ENCODE measurements around the gene DMRTB1. TPM values are rescaled to one million over a fixed set of nuclear protein-coding genes. Genes with fewer than 3 reads are reported as not detected.

DMRTB1 gene
- total and polyA plus RNA-seq, 4 donors = not detected

DNA sequence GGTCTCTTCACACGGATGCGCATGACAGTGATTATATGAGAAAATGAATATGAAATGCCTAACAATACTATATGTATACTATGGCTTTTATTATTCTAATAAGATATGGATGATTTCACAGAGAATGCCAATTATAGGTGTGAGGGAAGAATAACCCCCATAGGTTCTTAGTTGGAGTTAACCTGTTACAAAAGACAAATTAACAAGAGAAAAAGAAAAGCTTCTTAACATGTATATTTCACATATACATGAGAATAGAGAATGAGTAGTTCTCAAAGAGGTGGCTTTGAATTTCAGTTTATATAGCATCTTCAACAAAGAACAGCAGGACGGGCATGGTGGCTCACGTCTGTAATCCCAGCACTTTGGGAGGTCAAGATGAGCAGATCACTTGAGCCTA, 24.0 kb upstream of the DMRTB1 start:
- TF ChIP-seq, protein P1, sequence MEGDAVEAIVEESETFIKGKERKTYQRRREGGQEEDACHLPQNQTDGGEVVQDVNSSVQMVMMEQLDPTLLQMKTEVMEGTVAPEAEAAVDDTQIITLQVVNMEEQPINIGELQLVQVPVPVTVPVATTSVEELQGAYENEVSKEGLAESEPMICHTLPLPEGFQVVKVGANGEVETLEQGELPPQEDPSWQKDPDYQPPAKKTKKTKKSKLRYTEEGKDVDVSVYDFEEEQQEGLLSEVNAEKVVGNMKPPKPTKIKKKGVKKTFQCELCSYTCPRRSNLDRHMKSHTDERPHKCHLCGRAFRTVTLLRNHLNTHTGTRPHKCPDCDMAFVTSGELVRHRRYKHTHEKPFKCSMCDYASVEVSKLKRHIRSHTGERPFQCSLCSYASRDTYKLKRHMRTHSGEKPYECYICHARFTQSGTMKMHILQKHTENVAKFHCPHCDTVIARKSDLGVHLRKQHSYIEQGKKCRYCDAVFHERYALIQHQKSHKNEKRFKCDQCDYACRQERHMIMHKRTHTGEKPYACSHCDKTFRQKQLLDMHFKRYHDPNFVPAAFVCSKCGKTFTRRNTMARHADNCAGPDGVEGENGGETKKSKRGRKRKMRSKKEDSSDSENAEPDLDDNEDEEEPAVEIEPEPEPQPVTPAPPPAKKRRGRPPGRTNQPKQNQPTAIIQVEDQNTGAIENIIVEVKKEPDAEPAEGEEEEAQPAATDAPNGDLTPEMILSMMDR (IDR thresholded peaks at IDR 0.05; ENCODE audit: control extremely low read depth, extremely low read depth) = no peak
- Histone ChIP-seq H3K4me3 (no peak overlapping the region), H3K36me3 (ENCODE audit: control insufficient read depth in 4 of 4, insufficient read depth in 4 of 4, low read length in 4 of 4) (no peaks in the 10 kb centered on the region), H3K9me3 (ENCODE audit: control insufficient read depth in 4 of 4, insufficient read depth in 3 of 4, low read length in 3 of 4) (peaks cover 0 to 5% (median 0%) of the 10 kb centered on the region in 4 donors), H3K27me3 (ENCODE audit: control insufficient read depth in 3 of 3, insufficient read depth in 3 of 3, low read length in 2 of 3) (peaks cover 0 to 4% (median 0%) of the 10 kb centered on the region in 3 donors), H3K27ac (ENCODE audit: low read depth in 1 of 2, low read length in 1 of 2) (no peak overlapping the region), H3K4me1 (ENCODE audit: control insufficient read depth in 5 of 5, insufficient read depth in 5 of 5, low read length in 5 of 5) (peaks cover 0 to 5% (median 0%) of the 10 kb centered on the region in 5 donors), H3K9ac (ENCODE audit: insufficient read depth in 1 of 2, low read length in 2 of 2) (no peak overlapping the region)
- no peak for ATAC-seq (ENCODE audit: insufficient read depth, low FRiP score)
- DNase-seq = no peak
- 93% methylated on average over 4 of the region's 4 CpGs for WGBS, 2 donors

DNA sequence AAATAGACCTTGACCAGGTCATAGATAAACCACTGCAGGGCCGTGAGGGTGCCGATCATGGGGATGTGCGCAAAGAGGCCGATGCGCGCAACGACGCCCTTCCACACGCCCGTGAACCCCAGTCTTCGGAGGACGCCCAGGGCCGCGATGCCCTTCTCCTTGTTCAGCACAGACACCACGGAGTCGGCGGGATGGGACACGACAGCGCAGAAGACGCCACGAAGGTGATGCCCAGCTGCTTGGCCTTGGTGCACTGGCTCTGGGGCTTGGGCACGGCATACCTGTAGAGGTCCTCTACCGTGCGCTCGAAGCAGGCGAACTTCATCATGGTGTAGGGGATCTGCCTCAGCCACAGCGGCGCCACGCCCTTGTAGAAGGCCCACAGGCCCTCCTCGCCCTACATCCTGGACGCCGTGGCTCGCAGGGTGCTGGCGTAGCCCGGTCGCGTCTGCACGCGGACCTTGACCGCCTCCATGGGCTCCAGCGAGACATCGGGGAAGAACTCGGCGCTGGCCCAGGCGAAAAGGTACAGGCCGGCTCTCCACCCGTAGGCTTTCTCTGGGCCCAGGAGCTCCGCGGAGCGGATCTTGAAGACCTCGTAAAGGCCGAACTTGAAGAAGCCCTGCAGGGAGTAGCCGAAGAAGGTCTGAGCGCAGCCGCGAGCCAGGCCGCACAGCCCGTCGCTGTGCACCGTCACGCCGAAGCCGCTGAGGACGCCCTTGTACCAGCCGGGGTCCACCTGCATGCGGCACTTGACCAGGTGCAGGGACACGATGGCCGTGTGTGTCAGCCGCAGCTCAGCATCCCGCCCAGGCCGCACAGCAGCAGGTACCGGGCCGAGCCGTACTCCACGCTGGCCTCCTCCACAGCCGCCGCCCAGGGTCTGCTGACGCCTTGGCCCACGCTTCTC, 20.5 kb upstream of the DMRTB1 start:
- Histone ChIP-seq H3K27ac (ENCODE audit: low read depth in 1 of 2, low read length in 1 of 2) (no peak overlapping the region), H3K4me1 (ENCODE audit: control insufficient read depth in 5 of 5, insufficient read depth in 5 of 5, low read length in 5 of 5) (no peaks in the 10 kb centered on the region), H3K9ac (ENCODE audit: insufficient read depth in 1 of 2, low read length in 2 of 2) (no peak overlapping the region), H3K27me3 (ENCODE audit: control insufficient read depth in 3 of 3, insufficient read depth in 3 of 3, low read length in 2 of 3) (peaks cover 0 to 4% (median 0%) of the 10 kb centered on the region in 3 donors), H3K4me3 (no peak overlapping the region), H3K36me3 (ENCODE audit: control insufficient read depth in 4 of 4, insufficient read depth in 4 of 4, low read length in 4 of 4) (no peaks in the 10 kb centered on the region), H3K9me3 (ENCODE audit: control insufficient read depth in 4 of 4, insufficient read depth in 3 of 4, low read length in 3 of 4) (peaks cover 0 to 5% (median 0%) of the 10 kb centered on the region in 4 donors)
- DNase-seq (no peak), ATAC-seq (ENCODE audit: insufficient read depth, low FRiP score) (no peak)
- TF ChIP-seq, protein P1 (IDR thresholded peaks at IDR 0.05; ENCODE audit: control extremely low read depth, extremely low read depth) = no peak
- WGBS, 2 donors = 98% methylated on average over 79 of the region's 79 CpGs

DNA sequence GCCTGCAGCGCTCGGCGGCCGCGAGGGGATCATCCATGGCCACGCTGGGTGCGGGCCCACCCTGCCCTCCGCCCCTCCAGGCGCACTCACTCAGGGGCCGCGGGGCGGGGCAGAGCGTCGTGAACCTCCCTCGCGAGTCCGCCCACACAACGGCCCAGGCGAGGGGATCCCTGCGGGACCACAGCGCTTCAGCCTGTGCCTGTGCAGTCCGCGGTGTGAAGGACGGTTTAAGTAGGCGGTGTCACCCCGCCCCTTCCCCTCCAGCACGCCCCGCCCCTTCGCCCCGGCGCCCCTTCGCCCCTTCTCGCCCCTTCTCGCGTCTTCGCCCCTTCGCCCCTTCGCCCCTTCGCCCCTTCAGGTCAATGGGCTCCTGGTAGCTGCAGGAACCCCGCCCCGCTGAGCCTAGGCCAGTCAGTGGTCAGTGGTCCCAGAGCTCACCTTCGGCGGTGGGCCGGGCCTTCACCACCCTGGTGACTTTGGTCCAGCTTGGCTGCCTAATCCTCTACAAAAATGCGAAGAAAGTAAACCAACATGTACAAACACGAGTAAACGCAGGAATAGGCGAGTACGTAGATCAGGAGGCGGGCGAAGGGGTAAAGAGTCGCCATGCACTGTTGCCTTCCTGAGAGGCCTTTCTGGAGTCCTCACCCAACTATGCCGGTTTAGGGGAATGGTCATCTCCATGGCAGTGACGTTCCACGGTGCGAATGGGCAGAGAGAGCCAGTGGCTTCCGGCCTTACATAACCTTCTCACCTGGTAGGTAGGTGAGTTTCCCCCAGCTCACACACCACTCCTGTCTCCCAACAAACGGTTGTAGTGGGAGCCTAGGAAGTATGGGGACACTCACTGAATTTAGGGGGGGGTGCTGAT, 19.6 kb upstream of the DMRTB1 start:
- Histone ChIP-seq H3K9me3 (ENCODE audit: control insufficient read depth in 4 of 4, insufficient read depth in 3 of 4, low read length in 3 of 4) (peaks cover 0 to 5% (median 0%) of the 10 kb centered on the region in 4 donors), H3K36me3 (ENCODE audit: control insufficient read depth in 4 of 4, insufficient read depth in 4 of 4, low read length in 4 of 4) (no peaks in the 10 kb centered on the region), H3K9ac (ENCODE audit: insufficient read depth in 1 of 2, low read length in 2 of 2) (no peak overlapping the region), H3K4me3 (no peak overlapping the region), H3K27ac (ENCODE audit: low read depth in 1 of 2, low read length in 1 of 2) (no peak overlapping the region), H3K4me1 (ENCODE audit: control insufficient read depth in 5 of 5, insufficient read depth in 5 of 5, low read length in 5 of 5) (no peaks in the 10 kb centered on the region), H3K27me3 (ENCODE audit: control insufficient read depth in 3 of 3, insufficient read depth in 3 of 3, low read length in 2 of 3) (peaks cover 0 to 4% (median 0%) of the 10 kb centered on the region in 3 donors)
- WGBS, 2 donors = 97% methylated on average over 47 to 58 of the region's 58 CpGs
- TF ChIP-seq, protein P1 (IDR thresholded peaks at IDR 0.05; ENCODE audit: control extremely low read depth, extremely low read depth) = no peak
- no peak for ATAC-seq (ENCODE audit: insufficient read depth, low FRiP score)
- DNase-seq = no peak
